Stimulated activated CD4-positive, alpha-beta T cell treated with anti-CD3 and anti-CD28 coated beads, Interleukin-12 subunit alpha, Interleukin-12 subunit beta, amount 100 ng/mL, for 48 hours (primary cell): ENCODE results near the gene LCN10.
"Not testable (repeated sequence)": the region's sequence is repeated elsewhere in the genome, so short reads cannot be mapped to it uniquely, and the experiment has no call there.

Experiments used
- DNase-seq, 3 donors: peaks; one replicate each; pipeline ENCODE4 v3.0.0-alpha.2; 2020; ENCODE audit warnings: low read depth in 2 of 3, low spot score in 1 of 3

LCN10 gene

DNA sequence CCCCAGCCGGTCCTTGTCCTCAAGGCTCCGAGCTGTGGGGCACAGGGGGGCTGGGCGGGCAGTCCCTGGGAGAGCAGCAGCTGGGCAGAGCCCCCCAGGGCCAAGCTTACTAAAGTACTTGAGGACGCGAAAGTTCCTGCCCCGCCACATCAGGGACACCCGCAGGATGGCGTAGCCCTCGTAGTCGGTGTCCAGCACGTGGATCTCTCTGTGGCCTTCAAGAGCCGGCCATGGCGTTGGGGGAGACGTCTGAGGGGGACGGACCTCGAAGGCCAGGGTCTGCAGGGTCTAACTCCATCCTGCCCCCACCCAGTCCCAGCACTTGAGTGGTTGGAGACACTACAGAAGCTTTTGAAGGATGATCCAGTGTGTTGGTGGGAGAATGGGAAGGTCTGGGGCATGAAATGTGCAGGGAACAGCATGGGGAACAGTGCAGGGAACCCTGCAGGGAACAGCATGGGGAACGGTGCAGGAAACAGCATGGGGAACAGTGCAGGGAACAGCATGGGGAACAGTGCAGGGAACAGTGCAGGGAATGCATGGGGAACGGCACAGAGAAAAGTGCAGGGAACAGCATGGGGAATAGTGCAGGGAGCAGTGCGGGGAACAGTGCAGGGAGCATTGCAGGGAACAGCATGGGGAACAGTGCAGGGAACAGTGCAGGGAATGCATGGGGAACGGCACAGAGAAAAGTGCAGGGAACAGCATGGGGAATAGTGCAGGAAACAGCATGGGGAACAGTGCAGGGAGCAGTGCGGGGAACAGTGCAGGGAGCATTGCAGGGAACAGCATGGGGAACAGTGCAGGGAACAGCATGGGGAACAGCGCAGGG is 12.8 kb upstream of the LCN10 start:
- not testable (repeated sequence) for DNase-seq

DNA sequence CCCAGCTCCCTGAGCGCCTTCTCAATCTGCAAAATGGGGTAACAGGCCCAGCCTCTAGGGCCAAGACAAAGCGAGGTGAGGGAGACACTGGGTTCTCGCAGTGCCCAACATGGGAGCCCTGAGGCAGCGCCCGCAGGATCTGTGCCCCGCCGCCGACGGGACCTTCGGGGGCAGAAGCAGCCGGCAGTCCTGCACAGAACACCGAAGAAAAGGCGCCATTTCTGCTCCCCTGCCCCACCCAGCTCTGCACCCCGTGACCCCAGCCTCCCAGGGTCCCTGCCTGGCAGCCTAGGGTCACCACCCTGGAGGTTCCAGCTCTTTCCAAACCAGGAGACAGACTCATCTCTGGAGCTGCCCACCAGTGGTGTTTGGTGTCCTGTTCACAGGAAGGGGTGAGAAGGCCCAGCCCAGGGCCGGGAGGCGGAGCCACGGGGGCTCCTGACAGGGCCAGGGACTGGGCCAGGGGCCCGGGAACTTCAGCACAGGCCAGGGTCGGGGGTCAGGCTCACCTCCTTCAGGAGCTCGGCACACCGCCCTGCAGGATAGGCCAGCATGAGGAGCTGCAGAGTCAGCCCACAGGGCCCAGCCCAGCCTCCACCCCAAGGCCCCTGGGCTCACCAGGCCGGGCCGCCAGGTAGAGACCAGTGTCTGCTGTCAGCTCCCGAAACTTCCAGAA is 12.0 kb upstream of the LCN10 start:
- no peak for DNase-seq

DNA sequence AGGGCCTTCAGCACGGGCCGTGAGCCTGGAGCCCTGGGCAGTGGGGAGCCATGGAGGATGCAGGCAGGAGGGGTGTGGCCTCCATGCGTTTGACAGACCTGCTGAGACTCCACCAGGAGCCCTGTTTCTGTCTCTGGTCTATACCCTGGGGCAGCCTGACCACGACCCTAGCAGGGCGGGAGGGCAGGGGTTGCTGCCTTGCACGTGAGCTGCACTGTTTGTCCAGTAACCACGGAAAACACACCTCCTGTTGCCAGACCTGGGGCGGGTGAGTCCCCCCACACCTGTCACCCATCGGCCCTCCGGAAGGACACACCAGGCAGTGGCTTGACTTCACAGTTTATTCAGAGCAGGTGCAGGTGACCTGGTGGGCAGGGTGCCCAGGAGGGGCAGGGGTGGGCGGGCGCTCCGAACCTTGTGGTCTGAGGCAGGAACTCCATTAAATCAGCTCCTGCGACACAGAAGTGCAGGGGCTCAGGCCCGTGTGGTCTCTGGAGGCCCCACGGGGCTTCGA is 11.4 kb upstream of the LCN10 start:
- no peak for DNase-seq

DNA sequence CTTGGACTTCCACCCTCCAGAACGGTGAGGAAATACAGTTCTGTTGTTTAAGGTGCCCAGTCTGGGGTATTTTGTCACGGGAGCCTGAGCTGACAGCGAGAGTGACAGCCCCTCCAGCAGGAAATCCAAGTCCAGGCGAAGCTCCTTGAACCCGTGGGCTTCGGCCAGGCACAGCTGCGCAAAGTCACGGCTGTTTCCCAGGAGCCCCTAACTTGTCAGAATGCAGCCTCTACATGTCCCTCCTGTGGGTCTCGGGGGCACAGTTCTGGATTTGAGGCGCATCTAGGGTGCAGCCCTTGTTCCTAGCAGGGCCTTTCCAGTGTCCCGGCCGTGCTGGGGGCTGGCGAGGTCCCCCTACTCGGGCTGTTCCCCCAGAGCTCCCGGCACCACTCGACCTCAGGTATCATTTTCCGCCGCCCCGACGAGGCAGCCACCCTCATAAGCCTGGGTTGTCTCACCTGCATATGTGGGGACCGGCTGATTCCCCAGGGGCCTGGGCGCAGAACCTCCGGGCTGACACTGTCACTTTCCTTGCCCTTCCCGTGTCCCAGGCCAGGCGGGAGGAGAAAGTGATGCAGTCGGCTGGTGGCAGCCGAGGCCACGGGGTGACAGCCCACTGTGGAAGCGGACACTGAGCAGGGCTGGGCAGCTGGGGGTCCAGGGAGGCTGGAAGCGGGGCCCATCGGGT is 10.8 kb upstream of the LCN10 start:
- DNase-seq: no peak

DNA sequence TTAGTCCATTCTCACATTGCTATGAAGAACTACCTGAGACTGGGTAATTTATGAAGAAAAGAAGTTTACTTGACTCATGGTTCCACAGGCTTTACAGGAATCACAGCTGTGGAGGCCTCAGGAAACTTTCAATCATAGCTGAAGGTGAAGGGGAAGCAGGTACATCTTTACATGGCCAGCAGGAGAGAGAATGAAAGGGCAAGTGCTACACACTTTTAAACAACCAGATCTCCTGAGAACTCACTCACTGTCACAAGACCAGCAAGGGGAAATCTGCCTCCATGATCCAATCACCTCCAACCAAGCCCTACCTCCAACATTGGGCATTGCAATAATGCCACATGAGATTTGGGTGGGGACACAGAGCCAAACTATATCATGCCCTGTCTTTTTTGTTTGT is 9.1 kb upstream of the LCN10 start:
- no peak for DNase-seq

DNA sequence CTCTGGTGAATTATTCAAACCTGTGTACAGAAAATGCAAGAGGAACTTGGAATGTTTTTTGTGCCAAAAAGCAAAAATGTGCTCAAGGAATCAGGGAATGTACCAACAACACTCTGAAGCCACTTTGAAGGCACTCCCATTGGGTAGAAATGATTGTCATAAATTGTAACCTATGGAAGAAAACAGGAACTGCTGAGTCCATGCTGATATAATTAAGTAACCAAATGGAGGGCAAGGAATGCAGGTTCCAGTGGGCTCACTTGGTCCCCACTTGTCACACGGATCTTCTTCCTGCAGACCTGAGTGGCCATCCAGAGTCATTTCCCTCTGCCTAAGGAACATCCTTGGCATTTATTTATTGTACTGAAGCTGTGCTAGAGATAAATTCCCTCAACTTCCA is 8.5 kb upstream of the LCN10 start:
- no peak for DNase-seq

DNA sequence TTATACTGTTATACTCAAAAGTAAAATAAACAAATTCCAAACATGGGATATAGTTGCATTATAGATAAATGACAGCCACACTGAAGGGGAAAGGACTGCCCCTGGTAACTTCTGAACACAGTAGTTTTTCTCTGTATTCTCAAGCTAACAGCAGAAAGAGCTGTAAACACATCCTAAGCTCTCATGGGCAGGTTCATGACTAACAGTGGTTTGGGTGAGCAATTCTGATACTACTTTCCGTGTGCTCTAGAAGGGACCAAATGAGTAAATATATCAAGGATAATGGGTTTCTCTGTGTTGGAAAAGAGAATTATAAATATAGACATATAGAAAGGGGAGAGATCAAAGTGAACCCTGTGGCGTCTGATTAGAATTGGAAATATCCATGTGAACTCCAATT is 7.8 kb upstream of the LCN10 start:
- DNase-seq: no peak

DNA sequence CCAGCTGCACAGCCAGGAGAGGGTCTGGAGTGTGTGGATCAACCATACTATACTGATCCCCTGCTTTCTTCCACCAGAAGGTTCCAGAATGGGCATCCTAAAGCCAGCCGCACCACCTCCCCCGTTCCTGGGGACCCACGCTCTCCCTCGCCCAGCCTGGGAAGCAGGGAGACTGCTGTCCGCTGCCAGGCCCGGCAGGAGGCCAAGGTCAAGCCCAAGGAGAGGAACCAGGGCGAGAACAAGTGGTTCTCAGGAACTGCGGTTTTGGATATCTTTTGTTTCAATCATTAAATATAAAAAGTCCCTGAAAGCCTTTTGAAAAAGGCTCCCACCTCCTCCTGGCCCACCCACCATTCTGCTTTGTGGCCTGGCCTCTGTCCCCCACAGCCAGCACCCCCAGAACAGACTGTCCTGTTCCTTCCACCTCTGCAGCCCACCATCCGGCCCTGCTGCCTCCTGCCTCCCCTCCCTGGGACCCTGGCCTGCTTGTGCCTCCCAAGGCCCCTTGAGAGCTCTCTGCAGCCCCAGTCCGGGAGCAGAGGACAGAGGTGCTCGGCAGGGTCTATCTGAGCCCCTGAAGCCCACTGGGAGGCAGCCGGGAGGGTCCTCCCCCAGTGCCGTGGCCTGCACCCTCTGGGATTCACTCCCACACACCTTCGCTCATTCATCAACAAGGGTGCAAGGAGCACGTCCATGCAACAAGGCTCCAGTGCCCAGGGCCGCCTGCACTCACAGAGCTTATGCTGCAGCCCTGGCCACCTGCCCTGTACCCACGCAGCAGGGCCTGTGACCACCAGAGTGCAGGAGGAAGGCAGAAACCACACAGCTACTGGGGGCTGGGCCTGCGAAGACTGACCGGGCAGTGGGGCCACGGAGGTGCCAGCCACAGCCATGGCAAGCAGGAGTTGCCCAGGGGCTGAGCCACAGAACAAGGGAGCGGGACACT is 6.2 kb upstream of the LCN10 start:
- no peak for DNase-seq

DNA sequence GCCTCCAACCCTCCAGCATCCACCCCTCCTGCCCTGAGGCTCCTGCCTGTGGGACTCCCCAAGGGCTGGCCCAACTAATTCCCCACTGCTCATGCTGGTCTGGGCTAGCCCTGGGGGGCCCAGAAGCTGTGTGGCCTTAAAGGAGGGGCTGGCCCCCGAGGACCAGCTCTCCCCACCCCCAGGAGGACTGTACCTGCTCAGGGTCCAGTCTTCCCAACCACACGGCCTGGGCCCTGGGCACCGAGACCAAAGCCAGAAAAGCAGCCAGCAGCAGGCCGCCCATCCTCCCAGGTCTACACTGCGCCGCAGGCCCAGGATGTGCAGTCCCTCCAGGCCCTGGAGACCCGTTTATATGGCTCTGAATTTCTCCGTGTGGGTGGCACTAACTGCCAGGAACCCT is 5.5 kb upstream of the LCN10 start, which contains the start of gene LCN6:
LCN6 (minus strand) TSS at position 325 of the 400 bp plus-strand sequence; CDS start at position 283, 42 bp downstream.
- DNase-seq: no peak

DNA sequence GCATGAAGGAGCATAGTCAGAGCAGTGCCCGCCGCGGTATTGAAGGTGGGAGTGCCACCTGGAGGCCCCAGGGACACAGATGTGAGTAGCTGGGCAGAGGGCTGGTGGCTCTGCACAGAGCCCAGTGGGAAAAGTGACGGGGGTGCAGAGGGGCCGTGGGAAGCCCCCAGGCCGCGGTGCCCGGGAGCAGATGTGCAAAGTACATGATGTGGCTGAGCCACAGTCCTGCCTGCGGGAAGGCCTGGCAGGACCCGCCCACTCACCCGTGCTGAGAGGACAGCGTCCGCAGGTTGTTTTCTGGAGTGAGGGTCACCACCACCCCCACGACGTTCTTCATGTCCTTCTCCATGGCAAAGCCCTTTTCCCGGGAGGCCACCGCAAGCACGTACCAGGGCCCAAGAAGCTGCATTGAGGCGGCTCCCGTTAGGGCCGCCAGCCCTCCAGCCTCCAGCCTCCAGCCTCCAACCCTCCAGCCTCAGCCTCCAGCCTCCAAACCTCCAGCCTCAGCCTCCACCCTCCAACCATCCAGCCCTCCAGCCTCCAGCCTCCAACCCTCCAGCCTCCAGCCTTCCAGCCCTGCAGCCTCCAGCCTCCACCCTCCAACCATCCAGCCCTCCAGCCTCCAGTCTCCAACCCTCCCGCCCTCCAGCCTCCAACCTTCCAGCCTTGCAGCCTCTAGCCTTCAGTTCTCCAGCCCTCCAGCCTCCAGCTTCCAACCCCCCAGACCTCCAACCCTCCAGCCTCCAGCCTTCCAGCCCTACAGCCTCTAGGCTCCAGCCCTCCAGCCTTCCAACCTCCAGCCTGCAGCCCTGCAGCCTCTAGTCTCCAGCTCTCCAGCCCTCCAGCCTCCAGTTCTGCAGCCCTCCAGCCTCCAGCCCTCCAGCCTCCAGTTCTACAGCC is 4.7 kb upstream of the LCN10 start:
- no peak for DNase-seq

DNA sequence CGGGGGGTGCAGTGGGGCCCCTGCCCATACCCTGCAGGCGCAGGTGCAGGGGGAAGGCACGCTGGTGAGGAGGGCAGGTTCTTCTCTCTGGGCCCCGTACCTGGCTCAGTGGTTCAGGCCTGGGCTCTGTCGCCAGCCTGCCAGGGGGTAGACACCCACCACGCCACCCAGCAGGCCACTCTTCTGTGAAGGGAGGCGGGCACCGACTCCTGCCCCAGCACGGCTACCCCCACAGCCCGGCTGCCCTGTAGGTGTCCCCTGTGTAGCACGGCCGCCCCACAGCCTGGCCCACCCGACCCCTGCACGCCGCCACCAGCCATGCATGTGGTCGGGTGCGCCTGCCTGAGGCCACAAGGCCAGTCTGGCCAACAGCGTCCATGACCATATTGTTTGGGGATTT is 3.9 kb upstream of the LCN10 start:
- DNase-seq: no peak

DNA sequence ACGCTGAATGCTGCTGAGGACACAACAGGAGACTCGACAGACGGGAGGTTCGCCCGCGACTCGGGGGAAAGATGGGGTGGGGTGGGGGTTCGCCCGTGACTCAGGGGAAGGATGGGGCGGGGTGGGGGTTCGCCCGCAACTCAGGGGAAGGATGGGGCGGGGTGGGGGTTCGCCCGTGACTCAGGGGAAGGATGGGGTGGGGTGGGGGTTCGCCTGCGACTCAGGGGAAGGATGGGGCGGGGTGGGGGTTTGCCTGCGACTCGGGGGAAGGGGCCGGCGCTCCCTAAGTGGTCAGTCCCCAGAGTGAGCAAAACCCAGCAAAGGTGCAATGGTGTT is 3.4 kb upstream of the LCN10 start:
- no peak for DNase-seq

DNA sequence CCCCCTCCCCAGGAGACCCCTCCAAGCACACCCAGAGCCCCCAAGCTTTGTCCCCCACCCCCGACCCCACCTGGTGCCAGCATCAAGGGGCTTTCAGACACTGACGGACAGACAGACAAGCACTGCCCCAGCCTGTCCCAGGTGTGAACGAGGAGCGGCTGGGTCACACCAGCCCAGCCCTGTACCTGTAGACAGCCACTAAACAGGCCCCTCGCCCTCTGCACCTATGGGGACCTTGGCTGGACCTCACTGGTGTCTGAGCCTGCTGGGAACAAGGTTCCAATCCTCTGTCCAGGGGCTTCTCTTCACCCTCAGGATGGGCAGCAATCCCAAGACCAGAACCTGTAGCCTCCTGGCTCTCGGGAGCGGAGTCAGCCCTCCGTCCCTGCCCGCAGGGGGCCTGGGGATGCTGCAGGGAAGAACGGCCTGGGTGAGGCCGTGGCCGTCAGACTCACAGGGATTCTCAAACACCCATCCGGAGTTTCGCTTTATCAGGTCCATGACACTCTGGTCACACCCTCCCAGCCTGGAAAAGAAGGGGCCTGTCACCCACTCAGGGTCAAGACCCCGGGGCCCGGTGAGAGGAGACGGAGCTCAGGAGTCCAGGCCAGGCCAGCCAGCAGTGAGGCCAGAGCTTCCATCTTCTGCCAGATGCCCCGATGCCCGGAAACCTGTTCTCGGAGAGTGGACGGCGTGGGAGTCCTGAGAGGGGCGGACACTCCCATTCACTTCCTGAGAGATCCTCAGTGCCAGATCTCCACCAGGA is 2.8 kb upstream of the LCN10 start:
- no peak for DNase-seq

DNA sequence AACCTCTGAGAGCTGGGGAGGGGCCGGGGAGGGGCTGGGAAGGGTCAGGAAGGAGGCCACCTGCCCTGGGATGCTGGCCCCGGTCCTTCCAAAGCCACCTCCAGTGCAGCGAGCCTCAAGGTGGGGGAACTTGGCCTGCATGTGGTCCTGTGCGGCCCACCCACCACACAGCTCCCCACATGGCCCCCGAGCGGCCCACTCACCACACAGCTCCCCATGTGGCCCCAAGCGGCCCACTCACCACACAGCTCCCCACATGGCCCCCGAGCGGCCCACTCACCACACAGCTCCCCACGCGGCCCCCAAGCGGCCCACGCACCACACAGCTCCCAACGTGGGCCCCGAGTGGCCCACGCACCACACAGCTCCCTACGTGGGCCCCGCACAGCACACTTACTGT is 2.0 kb upstream of the LCN10 start:
- DNase-seq: no peak

DNA sequence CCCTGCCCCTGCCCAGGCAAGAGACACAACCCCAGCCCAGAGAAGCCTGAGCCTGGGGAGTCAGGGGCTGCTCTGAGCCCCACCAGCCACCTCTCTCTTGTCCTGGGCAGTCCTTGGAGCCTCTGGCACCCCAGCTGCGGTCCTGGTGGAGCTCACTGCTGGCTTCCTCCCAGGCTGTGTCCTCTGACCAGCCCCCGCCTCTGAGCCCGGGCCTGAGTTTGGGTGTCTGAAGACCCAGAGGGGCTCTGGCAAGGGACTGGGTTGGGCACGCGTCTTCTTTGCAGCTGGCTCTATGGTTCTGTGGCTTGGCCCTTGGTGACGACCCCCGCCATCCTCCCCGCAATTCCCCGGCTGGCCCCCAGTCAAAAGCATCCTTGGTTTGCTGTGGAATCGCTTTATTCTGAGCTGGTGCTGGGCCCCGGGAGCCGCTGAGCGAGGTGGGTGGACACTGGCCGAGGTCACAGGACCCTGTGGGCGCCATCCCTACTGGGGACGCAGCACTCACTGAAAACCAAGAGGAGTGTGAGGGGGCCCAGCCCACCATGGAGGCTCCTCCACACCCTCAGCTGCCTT is 985 bp upstream of the LCN10 start:
- DNase-seq: no peak

DNA sequence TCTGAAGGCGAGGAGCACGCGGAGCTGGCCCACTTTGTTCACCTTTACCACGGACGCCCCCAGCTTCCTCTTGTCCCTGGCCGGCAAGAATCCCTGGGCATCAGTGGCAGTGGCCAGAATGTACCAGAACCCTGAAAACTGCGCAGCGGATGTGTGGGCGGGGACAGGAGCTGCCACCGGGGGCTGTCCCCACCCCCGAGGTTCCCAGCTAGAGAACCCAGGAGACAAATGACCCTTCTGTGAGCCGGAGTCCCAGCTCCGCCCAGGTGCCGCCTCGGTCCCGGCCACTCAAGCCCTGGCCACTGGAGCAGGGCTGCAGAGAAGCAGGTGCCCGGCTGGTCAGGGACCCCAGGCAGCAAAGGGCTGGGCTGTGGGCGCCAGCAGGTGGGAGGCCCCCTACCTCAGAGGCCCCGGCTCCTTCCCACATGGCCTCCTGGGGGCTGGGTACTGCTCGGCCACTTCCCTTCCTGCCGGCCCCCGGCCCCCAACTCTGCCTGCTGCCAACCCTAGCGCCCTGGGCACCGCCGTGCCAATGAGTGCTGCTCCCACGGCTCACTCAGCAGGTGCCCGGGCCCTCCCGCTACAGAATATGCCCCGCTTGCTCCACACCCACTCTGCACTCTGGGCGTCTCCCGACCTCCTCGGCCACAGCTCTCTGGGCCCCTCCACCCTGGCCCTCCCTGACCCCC is 713 bp downstream of the LCN10 start:
- DNase-seq: no peak

DNA sequence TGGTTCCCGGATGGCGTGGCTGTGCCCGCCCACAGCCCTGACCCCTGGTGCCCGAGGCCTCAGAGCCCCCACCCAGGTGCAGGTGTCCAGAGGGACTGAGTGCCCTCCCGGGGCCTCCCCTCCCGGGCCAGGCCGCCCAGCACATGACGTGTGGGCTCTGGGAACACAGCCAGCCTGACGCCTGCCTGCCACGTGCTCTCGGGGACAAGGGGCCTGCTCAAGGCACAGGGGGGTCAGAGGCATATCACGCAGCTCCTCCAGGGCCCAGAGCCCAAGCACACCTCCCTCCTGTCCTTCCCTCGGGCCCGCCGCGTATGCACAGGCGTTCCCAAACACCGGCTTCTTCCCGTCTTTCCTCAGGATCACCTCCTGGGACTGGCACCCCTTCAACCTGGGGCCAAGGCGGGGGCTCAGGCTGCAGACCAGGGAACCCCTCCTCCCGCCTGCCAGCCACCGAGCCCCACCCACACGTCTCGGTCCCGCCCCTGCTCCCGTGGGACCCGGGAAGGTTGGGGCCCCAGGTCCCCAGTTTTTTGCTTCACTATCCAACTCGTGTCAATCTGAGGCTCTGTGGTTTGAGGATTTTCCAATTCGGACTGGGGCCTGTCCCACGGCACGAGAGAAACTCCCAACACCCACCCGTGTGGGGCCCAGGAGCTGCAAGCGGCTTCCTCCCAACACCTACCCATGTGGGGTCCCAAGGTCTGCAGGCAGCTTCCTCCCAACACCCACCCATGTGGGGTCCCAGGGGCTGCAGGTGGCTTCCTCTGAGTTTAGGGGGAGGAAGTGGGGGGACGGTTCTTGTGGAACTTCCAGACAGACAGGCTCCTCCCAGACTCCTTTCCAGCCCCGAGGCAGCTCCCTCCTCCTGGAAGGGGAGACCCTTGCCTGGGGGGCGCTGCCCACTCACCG is 1.5 kb downstream of the LCN10 start:
- DNase-seq: no peak
